GM19023 (cell line): ENCODE results near the gene FDX1.
"Not testable (repeated sequence)": the region's sequence is repeated elsewhere in the genome, so short reads cannot be mapped to it uniquely, and the experiment has no call there.

ENCODE experiments used
- ATAC-seq: cut with Tn5 transposase; IDR thresholded peaks from one replicate; pipeline ENCODE4 v1.9.1; 2021; ENCODE audit warnings: mild to moderate bottlenecking, moderate library complexity; ENCODE audit not compliant: unreplicated experiment

FDX1 gene, protein sequence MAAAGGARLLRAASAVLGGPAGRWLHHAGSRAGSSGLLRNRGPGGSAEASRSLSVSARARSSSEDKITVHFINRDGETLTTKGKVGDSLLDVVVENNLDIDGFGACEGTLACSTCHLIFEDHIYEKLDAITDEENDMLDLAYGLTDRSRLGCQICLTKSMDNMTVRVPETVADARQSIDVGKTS

DNA sequence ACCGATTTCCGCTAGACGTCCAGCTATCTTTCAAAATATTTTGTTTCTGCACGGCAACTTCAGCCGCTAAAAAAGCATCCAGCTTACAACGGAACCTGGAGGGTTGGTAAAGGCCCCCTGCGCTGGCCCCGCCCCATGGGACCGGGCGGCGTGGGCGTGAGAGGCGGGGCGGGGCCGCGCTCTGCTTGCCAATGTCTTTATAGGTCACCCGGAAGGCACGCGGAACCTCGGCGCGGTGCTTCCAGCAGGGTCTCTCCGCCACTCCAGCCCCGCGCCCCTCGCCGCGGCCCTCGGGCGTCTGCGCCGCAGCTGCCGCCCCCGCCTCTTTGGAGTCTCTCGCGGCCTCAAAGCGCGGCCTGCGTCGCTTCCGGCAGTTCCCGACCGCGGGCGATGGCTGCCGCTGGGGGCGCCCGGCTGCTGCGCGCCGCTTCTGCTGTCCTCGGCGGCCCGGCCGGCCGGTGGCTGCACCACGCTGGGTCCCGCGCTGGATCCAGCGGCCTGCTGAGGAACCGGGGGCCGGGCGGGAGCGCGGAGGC lies at the start of gene FDX1:
FDX1 (plus strand) TSS at position 218 of the 536 bp plus-strand sequence; CDS start at position 391, 173 bp downstream.
- ATAC-seq: peak; percentile 90

DNA sequence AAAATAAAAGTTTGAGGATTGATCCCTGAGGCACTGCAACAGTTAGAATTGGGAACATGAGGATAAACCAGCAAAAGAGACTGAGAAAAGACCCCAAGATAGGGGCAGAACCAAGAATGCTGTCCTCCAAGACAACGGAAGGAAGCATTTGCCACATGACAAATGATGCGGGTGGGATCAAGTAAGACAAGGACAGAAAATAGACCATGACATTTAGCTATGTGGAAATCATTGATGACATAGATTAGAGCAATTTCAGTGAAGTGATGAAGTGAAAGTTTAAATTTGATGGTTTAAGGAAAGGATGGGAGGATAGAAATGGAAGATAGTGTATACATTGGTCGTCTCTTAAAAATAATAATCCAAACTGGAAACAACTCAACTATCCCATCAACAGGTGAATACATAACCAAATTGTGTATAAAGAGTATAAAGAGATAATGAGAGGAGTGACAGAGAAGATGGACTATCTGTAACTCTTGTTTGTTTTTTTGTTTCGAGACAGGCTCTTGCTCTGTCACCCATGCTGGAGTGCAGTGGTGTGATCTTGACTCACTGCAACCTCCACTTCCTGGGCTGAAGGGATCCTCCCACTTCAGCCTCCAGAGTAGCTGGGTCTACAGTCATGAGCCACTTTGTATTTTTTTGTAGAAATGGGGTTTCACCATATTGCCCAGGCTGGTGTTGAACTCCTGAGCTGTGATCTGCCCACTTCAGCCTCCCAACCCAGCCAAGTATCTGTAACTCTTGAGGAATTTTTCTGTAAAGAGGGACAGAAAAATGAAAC lies 48.7 kb upstream of the FDX1 start:
- ATAC-seq: no peak

DNA sequence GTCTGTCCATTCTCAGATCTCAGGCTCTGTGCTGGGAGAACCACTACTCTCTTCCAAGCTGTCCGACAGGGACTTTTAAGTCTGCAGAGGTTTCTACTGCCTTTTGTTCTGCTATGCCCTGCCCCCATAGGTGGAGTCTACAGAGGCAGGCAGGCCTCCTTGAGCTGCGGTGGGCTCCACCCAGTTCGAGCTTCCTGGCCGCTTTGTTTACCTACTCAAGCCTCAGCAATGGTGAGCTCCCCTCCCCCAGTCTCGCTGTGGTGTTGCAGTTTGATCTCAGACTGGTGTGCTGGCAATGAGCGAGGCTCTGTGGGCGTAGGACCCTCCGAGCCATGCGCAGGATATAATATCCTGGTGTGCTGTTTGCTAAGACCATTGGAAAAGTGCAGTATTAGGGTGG lies 41.5 kb upstream of the FDX1 start:
- ATAC-seq: not testable (repeated sequence)

DNA sequence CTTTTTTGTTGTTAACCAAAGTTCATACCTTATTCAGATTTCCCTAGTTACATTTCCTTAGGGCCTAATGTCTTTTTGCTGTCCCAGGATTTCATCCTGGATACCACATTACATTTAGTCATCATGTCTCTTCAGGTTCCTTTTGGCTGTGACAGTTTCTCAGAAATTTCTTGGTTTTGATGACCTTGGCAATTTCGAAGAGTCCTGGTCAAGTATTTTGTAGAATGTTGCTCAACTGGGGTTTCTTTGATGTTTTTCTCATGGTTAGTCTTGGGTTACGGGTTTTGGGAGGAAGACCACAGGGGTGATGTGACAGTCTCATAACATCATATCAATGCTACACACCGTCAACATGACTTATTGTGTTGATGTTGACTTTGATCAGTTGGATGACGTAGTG lies 39.8 kb upstream of the FDX1 start:
- ATAC-seq: no peak

DNA sequence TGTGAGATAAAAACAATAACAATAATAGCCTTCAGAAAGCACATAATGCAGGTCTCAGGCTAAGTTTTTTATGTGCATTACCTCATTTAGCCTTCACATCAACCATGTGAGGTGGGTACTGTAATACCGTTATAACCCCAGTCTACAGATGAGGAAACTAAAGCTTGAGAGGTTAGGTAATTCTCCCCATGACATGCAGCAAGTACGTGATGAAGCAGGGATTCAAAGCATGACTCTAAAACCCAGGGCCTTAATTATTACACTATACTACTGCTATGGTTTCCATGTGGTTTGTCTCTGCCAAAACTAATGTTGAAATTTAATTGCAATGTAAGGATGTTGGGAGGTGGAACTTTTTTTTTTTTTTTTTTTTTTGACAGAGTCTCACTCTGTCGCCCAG lies 37.7 kb upstream of the FDX1 start:
- ATAC-seq: no peak

DNA sequence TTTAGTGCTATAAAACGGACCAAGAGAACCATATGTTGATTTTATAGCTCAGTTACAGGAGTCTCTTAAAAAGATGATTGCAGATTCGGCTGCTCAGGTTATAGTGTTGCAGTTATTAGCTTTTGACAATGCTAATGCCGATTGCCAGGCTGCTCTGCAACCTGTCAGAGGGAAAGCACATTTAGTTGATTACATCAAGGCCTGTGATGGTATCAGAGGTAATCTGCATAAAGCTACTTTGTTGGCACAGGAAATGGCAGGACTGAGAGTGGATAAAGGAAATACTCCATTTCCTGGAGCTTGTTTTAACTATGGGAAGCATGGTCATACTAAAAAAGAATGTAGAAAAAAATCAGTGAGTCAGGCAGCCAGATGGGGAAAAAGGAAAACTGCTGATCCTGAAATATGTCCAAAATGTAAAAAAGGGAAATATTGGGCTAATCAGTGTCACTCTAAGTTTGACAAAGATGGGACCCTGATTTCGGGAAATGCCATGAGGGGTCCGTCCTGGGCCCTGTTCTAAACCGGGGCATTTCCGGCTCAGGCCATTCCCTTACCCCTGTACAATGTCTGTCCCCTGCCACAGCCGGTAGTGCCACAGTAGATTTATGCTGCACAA lies 32.0 kb upstream of the FDX1 start:
- ATAC-seq: not testable (repeated sequence)

DNA sequence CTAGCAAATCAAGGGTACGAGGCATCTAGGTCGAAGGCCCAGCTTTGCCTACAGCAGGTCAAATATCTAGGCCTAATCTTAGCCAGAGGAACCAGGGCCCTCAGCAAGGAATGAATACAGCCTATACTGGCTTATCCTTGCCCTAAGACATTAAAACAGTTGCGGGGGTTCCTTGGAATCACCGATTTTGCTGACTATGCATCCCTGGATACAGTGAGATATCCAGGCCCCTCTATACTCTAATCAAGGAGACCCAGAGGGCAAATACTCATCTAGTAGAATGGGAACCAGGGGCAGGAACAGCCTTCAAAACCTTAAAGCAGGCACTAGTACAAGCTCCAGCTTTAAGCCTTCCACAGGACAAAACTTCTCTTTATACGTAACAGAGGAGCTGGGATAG lies 26.2 kb upstream of the FDX1 start:
- ATAC-seq: not testable (repeated sequence)

DNA sequence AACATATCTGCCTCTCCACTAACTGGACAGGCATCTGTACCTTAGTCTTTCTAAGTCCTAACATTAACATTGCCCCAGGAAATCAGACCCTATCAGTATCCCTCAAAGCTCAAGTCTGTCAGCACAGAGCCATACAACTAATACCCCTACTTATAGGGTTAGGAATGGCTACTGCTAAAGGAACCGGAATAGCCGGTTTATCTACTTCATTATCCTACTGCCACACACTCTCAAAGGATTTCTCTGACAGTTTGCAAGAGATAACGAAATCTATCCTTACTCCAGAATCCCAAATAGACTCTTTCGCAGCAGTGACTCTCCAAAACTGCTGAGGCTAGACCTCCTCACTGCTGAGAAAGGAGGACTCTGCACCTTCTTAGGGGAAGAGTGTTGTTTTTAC lies 24.1 kb upstream of the FDX1 start:
- not testable (repeated sequence) for ATAC-seq

DNA sequence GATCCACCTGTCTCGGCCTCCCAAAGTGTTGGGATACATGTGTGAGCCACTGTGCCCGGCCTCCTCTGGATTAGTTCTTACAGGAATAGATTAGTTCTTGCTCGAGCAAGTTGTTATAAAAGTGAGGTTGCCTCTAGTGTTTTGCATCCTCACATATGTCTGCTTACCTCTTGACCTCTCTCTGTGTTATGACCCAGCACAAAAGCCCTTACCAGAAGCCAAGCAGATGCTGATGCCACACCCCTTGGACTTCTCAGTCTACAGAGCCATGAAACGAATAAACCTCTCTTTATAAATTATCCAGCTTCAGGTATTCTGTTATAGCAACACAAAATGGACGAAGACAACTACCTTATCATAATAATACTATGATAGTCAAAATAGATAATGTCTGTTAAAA lies 22.4 kb upstream of the FDX1 start:
- ATAC-seq: no peak

DNA sequence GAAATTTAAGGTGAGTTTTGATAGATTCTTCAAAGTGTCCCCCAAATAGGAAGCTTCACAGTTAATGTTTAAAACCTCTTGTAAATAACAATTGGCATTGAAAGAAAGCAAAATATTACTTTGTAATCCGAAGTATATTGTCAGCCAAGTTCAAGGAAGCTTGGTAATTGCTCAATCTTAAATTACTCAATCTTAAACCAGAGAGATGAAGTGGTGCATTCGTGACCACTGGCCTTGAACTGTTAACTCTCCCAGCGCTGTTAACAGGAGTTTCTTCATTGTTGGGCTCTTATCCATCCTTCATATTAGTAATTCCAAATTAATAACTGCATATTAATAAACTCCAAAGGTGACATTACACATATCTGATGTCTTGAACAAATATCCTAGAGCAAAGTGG lies 20.6 kb upstream of the FDX1 start:
- no peak for ATAC-seq

DNA sequence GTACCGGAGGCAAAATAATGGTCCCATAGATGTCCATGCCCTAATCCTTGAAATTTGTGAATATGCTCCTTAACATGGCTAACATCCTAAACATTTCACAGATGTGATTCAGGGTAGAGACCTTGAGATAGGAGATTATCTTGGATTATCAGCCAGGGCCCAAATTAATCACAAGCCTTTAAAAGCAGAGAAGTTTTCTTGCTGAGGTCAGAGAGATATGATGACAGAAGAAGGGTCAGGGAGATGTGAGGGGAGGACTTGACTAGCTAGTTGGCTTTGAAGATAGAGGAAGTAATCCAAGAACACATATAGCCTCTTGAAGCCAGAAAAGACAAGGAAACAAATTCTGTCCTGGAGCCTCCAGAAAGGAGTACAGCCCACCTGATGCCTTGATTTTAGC lies 19.1 kb upstream of the FDX1 start:
- no peak for ATAC-seq

DNA sequence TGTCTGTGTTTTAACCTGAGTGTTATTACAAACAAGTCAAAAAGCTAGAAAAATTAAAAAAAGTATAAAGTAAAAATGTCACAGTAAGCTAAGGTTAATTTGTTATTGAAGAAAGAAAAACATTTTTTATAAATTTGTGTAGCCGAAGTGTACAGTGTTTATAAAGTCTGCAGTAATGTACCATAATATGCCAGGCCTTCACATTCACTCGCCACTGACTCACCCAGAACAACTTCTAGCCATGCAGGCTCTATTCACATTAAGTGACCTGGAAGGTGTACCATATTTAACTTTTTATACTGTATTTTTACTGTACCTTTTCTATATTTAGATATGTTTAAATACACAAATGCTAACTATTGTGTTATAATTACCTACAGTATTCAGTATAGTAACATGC lies 14.7 kb upstream of the FDX1 start:
- ATAC-seq: no peak

DNA sequence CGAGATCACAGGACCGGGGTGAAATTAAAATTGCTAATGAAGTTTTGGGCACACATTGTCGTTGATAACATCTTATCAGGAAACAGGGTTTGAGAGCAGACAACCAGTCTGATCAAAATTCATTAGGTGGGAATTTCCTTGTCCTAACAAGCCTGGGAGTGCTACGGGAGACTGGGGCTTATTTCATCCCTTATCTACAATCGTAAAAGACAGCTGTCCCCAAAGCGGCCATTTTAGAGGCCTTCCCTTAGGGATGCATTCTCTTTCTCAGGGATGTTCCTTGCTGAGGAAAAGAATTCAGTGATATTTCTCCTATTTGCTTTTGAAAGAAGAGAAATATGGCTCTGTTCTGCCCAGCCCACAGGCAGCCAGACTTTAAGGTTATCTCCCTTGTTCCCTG lies 8.1 kb upstream of the FDX1 start:
- ATAC-seq: not testable (repeated sequence)

DNA sequence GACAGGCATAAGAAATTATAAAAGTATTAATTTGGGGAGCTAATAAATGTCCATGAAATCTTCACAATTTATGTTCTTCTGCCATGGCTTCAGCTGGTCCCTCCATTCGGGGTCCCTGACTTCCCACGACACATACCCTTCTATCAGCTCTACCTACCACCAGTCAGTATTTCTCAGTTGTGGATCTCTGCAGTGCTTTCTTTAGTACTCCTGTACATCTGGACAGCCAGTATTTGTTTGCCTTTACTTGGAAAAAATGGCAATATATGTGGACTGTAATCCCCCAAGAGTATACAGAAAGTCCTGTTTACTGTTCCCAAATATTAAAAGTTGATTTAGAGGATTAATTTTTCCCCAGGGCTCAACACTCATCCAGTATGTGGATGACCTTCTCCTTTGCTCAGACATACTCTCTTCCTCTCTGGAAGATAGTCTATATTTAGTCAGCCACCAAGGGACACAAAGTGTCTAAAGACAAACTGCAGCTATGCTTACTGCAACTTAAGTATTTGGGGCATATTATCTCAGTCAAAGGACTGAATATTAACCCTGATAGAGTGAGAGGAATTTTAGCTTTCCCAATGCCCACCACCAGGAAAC lies 7.3 kb upstream of the FDX1 start:
- no peak for ATAC-seq

DNA sequence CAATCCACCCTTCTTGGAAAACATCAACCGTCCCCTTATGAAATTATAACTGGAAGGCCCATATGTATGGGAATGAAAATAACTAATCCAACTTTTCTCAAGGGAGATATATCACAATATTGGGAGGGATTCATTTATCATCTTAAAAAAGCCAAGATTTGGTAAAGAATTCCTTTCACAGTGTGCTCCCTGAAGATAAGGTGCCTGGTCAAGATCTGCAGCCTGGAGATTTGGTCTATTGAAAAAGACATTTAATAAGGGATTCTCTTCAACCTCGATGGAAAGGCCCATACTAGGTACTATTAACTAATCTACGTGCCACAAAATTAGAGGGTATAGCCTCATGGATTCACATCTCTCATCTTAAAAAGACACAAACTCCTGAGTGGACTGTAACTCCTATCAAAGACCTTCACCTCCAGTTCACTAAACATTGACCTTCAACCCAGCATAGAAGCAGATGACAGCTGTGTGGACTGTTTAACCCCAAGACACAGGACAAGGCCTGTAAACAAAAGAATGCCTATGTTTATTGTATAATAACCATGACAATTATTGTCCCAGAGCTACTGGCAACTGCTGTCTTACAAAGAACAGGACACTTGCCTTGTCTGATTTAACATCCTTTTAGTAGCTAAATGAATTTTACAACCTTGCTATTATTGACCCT lies 4.8 kb upstream of the FDX1 start:
- no peak for ATAC-seq

DNA sequence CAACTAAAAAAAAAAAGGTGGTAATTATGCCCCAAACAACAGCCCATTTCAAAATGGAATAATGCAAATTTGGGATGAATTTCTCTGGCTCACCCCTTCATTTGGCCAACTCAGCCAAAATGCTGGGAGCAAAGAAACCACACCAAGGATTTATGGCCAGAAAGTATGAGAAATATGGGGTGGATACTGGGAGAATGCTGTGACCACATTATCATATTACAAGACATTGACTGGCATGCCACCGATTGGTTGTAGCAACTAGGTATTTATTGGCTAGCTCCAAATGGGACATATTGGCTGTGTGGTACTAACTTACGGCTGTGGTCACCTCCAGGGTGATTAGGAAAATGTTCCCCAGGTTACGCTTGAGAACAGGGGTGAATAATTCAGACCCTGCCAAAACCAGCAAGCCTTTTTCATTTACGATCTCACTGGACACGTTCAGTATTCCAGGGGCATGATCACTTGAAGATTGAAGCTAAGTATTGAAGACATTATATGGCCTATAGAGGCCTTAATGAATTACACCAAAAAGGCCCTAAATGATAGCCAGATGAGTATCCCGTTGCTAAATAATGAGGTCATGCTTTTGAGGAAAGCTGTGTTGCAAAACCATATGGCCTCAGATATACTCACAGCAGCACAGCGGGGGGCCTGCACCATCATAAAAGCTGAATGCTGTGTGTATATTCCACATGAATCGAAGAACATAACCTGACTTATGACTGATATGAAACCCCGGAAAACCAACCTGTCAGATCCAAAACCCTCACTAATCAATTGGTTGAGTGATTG lies 3.8 kb upstream of the FDX1 start:
- ATAC-seq: no peak

DNA sequence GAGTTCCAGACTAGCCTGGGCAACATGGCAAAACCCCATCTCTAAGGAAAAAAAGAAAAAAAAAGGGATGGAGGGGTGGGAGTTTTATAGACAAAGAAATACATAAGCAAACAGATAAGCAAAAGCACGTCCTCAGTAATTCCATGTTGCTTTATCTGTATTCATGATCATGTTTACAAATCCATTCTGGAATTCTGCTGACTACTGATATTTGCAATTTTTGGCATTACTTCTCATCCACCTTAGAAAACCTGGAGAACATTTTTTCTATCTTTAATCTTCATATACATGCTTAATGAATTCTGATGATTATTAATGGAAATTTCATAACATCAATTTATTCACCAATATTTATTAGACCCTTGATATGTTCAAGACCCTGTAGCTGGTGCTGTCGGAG lies 1.7 kb upstream of the FDX1 start:
- no peak for ATAC-seq

DNA sequence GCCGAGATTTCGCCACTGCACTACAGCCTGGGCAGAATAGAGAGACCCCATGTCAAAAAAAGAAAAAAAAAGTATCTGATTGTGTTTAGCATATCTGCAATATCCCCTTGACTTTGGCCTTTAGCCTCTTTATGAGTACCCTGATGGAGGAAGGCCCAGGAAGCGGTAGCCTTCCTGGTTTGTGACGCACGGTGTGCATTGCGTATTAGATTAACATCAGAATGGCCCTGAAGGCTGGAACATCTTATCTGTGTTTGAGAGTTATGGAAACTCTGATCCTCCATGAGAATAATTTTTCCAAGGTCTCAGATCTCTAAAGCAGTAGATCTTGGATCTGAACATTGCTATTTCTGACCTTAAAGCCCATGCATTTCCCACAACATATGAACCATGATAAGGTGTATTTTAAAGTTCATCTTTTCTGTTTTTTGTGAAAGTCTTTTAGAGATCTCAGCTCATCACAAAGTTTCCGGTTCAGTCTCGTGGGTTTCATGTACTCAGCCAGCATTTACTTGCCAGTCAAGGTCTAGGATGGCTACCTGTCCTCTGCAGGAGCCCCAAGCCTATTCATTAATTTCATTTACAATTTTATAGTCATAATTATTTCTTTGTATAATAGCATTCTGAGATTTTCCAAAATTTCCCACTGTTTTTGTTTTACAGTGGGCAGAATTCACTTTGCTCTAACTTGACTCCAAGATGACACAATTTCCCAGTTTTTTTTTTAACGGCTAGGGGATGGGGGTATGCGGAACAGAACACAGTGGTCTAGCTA lies 605 bp upstream of the FDX1 start:
- no peak for ATAC-seq

DNA sequence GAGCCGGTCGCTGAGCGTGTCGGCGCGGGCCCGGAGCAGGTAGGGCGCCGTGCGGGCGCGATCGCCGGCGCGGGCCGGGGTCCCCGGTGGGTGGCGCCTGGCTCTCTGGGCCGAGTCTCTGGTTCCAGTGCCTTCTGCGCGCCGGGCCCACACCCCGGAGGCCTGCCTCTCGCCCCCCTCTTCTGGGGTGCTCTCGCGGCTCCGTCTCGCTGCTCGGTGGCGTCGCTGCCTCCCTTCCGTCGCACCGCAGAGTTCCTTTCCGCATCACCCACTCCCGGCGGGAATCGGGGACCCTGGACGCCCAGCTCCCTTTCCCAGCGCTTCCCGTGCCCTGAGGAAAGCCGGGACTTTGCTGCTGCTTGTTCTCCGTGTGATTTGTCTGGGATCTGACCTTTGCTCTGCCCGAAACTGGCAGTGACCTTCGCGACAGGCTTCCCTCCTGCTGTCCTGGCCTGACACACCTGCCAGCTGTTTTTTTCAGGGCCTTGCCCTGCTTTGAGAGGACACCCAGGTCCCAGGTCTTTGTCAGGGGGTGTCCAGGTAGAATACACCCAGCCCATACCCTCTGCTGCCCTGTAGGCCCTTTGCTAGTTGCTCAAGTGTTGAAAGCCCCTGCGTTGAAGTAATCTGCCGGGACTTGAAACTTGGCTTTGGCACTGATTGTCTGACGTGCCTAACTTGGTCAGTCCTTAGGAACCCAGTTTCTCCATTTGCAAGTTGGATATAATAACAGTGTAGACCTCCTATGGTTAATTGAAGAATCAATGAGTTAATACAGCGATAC lies 711 bp downstream of the FDX1 start:
- peak; percentile 49 for ATAC-seq
